ENCODE results near the gene SAPCD2. TPM values are rescaled to one million over a fixed set of nuclear protein-coding genes. Genes with fewer than 3 reads are reported as not detected.

Gene SAPCD2
- total and polyA plus RNA-seq, 9 of the 15 experiments (the other 6 are each of a cell fraction or from before 2014, with no cell fraction given): 3.4 to 91.8 (median 18.8) TPM

DNA sequence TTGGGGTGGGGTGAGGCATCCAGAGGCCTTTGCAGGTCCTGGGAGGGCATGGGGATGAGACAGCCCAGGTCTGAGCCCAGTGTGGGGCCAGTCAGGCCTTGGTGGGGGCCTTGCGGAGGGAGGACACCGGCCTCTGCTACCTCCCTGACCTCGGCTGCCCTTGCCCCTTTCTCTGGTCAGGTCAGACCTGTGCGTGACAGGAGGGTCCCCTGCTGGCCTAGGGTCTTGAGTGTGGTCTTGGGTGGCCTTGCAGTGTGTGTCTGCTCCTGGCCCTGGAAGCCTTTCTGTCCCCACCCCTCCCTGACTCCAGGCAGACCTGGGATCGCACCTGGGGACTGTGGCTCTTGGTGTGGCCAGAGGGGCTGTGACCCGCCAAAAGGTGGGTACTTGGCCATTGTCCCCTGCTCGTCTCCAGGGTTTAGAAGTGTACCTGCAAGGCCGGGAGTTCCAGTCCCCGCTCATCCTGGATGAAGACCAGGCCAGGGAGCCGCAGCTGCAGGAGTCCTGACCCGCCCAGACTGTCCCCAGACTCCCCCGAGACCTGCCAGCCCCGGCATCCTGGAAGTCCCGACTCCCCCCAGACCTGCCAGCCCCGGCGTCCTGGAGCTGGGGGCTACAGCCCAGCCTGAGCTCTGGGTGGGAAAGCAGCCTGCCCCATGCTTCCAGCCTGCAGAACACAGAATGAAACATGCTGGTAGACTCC is 12.0 kb upstream of the SAPCD2 start:
- no peak overlapping the region for H3K27ac ChIP-seq (ENCODE audit: extremely low read depth, low read depth, low read length)
- peaks cover 22 to 89% of the 10 kb centered on the region in 2 experiments; a peak in 4 of 5 replicates for H3K4me1 ChIP-seq (replicated peaks in 1 of 2; ENCODE audit: control insufficient read depth in 2 of 2, insufficient read depth in 2 of 2, low read length in 2 of 2)
- no peak overlapping the region for H3K4me2 ChIP-seq (ENCODE audit: insufficient read depth, low read length)
- ChIA-PET POLR2A (interaction anchor here (0.6 to 2.6 kb wide), 3 partner anchors 12 to 162 kb away, joined by 3 to 14 read pairs (median 3); partner anchors contain the start of gene SAPCD2), CTCF (ENCODE audit: low intra/inter-chr PET ratio) (no interaction called here)
- H3K9me1 ChIP-seq (ENCODE audit: control insufficient read depth, insufficient read depth, low read length): no peaks in the 10 kb centered on the region
- H4K20me1 ChIP-seq (replicated peaks; ENCODE audit: control insufficient read depth, insufficient read depth, low read length): no peaks in the 10 kb centered on the region
- DNase-seq (ENCODE audit: extremely low read depth in 1 of 4, low spot score in 3 of 4): no peak
- H3K79me2 ChIP-seq (ENCODE audit: control insufficient read depth, insufficient read depth, low read length): peaks cover 15% of the 10 kb centered on the region; the same call in 2 of the 3 replicates
- TF ChIP-seq SAP30 (IDR thresholded peaks at IDR 0.05; ENCODE audit: borderline replicate concordance, insufficient read depth, low read depth, low read length, poor library complexity, severe bottlenecking): no peak
- TF ChIP-seq TAF7 (tag; IDR thresholded peaks at IDR 0.05): no peak
- TF ChIP-seq, protein P1, sequence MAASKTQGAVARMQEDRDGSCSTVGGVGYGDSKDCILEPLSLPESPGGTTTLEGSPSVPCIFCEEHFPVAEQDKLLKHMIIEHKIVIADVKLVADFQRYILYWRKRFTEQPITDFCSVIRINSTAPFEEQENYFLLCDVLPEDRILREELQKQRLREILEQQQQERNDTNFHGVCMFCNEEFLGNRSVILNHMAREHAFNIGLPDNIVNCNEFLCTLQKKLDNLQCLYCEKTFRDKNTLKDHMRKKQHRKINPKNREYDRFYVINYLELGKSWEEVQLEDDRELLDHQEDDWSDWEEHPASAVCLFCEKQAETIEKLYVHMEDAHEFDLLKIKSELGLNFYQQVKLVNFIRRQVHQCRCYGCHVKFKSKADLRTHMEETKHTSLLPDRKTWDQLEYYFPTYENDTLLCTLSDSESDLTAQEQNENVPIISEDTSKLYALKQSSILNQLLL (CRISPR knock-in tag; IDR thresholded peaks at IDR 0.05; ENCODE audit: borderline replicate concordance): no peak
- TF ChIP-seq POLR2G (IDR thresholded peaks at IDR 0.05; ENCODE audit: low read depth, low read length): no peak
- no peak for TF ChIP-seq ZNF77 (CRISPR knock-in tag; IDR thresholded peaks at IDR 0.05)
- TF ChIP-seq, protein P2, sequence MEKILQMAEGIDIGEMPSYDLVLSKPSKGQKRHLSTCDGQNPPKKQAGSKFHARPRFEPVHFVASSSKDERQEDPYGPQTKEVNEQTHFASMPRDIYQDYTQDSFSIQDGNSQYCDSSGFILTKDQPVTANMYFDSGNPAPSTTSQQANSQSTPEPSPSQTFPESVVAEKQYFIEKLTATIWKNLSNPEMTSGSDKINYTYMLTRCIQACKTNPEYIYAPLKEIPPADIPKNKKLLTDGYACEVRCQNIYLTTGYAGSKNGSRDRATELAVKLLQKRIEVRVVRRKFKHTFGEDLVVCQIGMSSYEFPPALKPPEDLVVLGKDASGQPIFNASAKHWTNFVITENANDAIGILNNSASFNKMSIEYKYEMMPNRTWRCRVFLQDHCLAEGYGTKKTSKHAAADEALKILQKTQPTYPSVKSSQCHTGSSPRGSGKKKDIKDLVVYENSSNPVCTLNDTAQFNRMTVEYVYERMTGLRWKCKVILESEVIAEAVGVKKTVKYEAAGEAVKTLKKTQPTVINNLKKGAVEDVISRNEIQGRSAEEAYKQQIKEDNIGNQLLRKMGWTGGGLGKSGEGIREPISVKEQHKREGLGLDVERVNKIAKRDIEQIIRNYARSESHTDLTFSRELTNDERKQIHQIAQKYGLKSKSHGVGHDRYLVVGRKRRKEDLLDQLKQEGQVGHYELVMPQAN (IDR thresholded peaks at IDR 0.05; ENCODE audit: borderline replicate concordance): no peak
- TF ChIP-seq, protein P3, sequence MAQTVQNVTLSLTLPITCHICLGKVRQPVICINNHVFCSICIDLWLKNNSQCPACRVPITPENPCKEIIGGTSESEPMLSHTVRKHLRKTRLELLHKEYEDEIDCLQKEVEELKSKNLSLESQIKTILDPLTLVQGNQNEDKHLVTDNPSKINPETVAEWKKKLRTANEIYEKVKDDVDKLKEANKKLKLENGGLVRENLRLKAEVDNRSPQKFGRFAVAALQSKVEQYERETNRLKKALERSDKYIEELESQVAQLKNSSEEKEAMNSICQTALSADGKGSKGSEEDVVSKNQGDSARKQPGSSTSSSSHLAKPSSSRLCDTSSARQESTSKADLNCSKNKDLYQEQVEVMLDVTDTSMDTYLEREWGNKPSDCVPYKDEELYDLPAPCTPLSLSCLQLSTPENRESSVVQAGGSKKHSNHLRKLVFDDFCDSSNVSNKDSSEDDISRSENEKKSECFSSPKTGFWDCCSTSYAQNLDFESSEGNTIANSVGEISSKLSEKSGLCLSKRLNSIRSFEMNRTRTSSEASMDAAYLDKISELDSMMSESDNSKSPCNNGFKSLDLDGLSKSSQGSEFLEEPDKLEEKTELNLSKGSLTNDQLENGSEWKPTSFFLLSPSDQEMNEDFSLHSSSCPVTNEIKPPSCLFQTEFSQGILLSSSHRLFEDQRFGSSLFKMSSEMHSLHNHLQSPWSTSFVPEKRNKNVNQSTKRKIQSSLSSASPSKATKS (CRISPR knock-in tag; IDR thresholded peaks at IDR 0.05): no peak
- TF ChIP-seq TAF1 (IDR thresholded peaks at IDR 0.05; ENCODE audit: control insufficient read depth, extremely low read depth, insufficient read depth, low read length, severe bottlenecking): no peak
- TF ChIP-seq C11orf30 (IDR thresholded peaks at IDR 0.05; ENCODE audit: low read depth): no peak
- TF ChIP-seq CHD1 (IDR thresholded peaks at IDR 0.05; ENCODE audit: low read length): no peak
- TF ChIP-seq CBX8 (IDR thresholded peaks at IDR 0.05; ENCODE audit: borderline replicate concordance, extremely low read depth, low read depth, low read length, poor library complexity, severe bottlenecking): no peak
- TF ChIP-seq, protein P4, sequence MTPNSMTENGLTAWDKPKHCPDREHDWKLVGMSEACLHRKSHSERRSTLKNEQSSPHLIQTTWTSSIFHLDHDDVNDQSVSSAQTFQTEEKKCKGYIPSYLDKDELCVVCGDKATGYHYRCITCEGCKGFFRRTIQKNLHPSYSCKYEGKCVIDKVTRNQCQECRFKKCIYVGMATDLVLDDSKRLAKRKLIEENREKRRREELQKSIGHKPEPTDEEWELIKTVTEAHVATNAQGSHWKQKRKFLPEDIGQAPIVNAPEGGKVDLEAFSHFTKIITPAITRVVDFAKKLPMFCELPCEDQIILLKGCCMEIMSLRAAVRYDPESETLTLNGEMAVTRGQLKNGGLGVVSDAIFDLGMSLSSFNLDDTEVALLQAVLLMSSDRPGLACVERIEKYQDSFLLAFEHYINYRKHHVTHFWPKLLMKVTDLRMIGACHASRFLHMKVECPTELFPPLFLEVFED (CRISPR knock-in tag; conservative IDR thresholded peaks at IDR 0.05): no peak
- WGBS (ENCODE audit: insufficient coverage, low coverage, missing lambda C conversion rate): 87% methylated on average over 10 of the region's 16 CpGs
- no TSS peak for BruUV-seq (replicated peaks)
- in situ Hi-C loops (cut with MboI): no loop called here
- peaks cover 10% of the 10 kb centered on the region; the same call in 1 of the 3 replicates for H3K36me3 ChIP-seq (ENCODE audit: control insufficient read depth, insufficient read depth, low read length)
- no peak overlapping the region for H2AFZ ChIP-seq (ENCODE audit: low read depth, low read length)
- ATAC-seq: no peak
- intact Hi-C loops (cut with micrococcal nuclease): no loop called here
- H3K27me3 ChIP-seq (ENCODE audit: control insufficient read depth in 2 of 2, insufficient read depth in 2 of 2, low read length in 2 of 2): no peaks in the 10 kb centered on the region
- peak overlapping the region in 1 of 2 experiments; percentile 88; a peak in 2 of 4 replicates for H3K9ac ChIP-seq (ENCODE audit: insufficient read depth in 1 of 2, low read depth in 2 of 2, low read length in 2 of 2)
- no peak overlapping the region for H3K4me3 ChIP-seq
- H3K9me3 ChIP-seq (replicated peaks; ENCODE audit: control insufficient read depth, insufficient read depth, low read depth, low read length): no peaks in the 10 kb centered on the region
- FAIRE-seq: no peak

Data from K562 (cell line).